B cell (primary cell): ENCODE data around the gene HDLBP. TPM values are rescaled to one million over a fixed set of nuclear protein-coding genes. Genes with fewer than 3 reads are reported as not detected.

ENCODE experiments used
- ATAC-seq: fragments of 200-7000 bp; cut with Tn5 transposase; one replicate; pipeline ENCODE4 v1.10.0; 2021; ENCODE audit warnings: low read depth, mild to moderate bottlenecking, moderate number of reproducible peaks, moderate library complexity
- CTCF ChIA-PET: fragments of 350-600 bp; sonication (Branson Sonifier 250); formaldehyde crosslinking; loops from one replicate; lab custom pipeline; 2021; ENCODE audit warnings: antibody characterized with exemption, inconsistent platforms; lab: Charles Lee
- POLR2A ChIA-PET: fragments of 350-600 bp; sonication (Branson Sonifier 250); formaldehyde crosslinking; loops from one replicate; lab custom pipeline; 2021; ENCODE audit warnings: antibody characterized with exemption; lab: Charles Lee
- DNase-seq: peaks from one replicate; pipeline ENCODE4 v3.0.0; 2013
- H2AFZ ChIP-seq: 2 replicates; pipeline ENCODE4 v1.6.1; 2012; ENCODE audit warnings: mild to moderate bottlenecking, low read depth, low read length; ENCODE audit not compliant: insufficient read depth, poor library complexity, severe bottlenecking
- H3K27ac ChIP-seq, 2 donors: 1 replicate in 1 of 2; 2 replicates in 1 of 2; pipeline ENCODE4 v1.5.1; 2012 to 2013; ENCODE audit warnings: low read length in 2 of 2, mild to moderate bottlenecking in 2 of 2, moderate library complexity in 1 of 2
- H3K27me3 ChIP-seq, 4 experiments: fragments of 200-600 bp in 1 of 4; sonication (generic) in 1 of 4; replicated peaks in 1 of 4; 1 replicate in 2 of 4; 2 replicates in 2 of 4; pipeline versions ENCODE4 v1.6.1 to v1.7.0; 2013 to 2016; ENCODE audit warnings: low read length in 3 of 4, mild to moderate bottlenecking in 2 of 4, mixed read lengths in 1 of 4, moderate library complexity in 1 of 4; ENCODE audit not compliant: insufficient read depth in 4 of 4, control insufficient read depth in 3 of 4; ENCODE audit errors: control extremely low read depth in 1 of 4
- H3K36me3 ChIP-seq, 2 experiments: replicated peaks in 1 of 2; 1 replicate in 1 of 2; 2 replicates in 1 of 2; pipeline versions ENCODE4 v1.6.1 to v1.7.1; 2013; ENCODE audit warnings: low read length in 1 of 2; ENCODE audit not compliant: insufficient read depth in 2 of 2, control insufficient read depth in 1 of 2; ENCODE audit errors: control extremely low read depth in 1 of 2, extremely low read depth in 1 of 2
- H3K4me1 ChIP-seq, 2 donors: fragments of 200-600 bp in 1 of 2; sonication (generic) in 1 of 2; 1 replicate in 1 of 2; 2 replicates in 1 of 2; pipeline versions ENCODE4 v1.5.1 to v1.6.1; 2013 to 2017; ENCODE audit warnings: low read length in 2 of 2; ENCODE audit not compliant: control insufficient read depth in 2 of 2, insufficient read depth in 2 of 2
- H3K4me2 ChIP-seq: replicated peaks from 2 replicates; pipeline ENCODE3; 2012; ENCODE audit warnings: mild to moderate bottlenecking, low read depth, low read length; ENCODE audit not compliant: poor library complexity, severe bottlenecking
- H3K4me3 ChIP-seq, 5 experiments: fragments of 200-600 bp in 1 of 5; sonication (generic) in 1 of 5; 1 replicate in 3 of 5; 2 replicates in 2 of 5; pipeline versions ENCODE4 v1.5.1 to v1.7.0; 2011 to 2016; ENCODE audit warnings: low read length in 4 of 5, mild to moderate bottlenecking in 4 of 5, low read depth in 2 of 5, control low read depth in 1 of 5, moderate library complexity in 1 of 5; ENCODE audit not compliant: insufficient read depth in 1 of 5; ENCODE audit errors: control extremely low read depth in 1 of 5, extremely low read depth in 1 of 5
- H3K79me2 ChIP-seq: fragments of 200-600 bp; sonication (generic); one replicate; pipeline ENCODE4 v1.6.0; 2016; ENCODE audit warnings: low read length; ENCODE audit not compliant: control insufficient read depth, insufficient read depth
- H3K9ac ChIP-seq: fragments of 200-600 bp; sonication (generic); 2 replicates; pipeline ENCODE4 v1.6.1; 2017; ENCODE audit warnings: mild to moderate bottlenecking, low read length, moderate library complexity
- H3K9me3 ChIP-seq, 3 donors: one replicate each; pipeline versions ENCODE4 v1.6.1 to v1.7.1; 2013; ENCODE audit warnings: low read length in 2 of 3; ENCODE audit not compliant: control insufficient read depth in 2 of 3, insufficient read depth in 1 of 3; ENCODE audit errors: control extremely low read depth in 1 of 3
- H4K20me1 ChIP-seq: 2 replicates; pipeline ENCODE4 v1.6.0; 2012; ENCODE audit warnings: mild to moderate bottlenecking, low read length; ENCODE audit not compliant: insufficient read depth, control insufficient read depth, poor library complexity, severe bottlenecking
- H3K27ac Mint-ChIP-seq: one replicate; pipeline ENCODE4 v1.8.0; 2021; ENCODE audit warnings: mixed read lengths
- H3K27me3 Mint-ChIP-seq: one replicate; pipeline ENCODE4 v1.8.0; 2021; ENCODE audit warnings: mixed read lengths
- H3K4me1 Mint-ChIP-seq: one replicate; pipeline ENCODE4 v1.8.0; 2021; ENCODE audit warnings: mixed read lengths
- H3K4me3 Mint-ChIP-seq: one replicate; pipeline ENCODE4 v1.8.0; 2021; ENCODE audit warnings: mixed read lengths
- H3K9me3 Mint-ChIP-seq: one replicate; pipeline ENCODE4 v1.8.0; 2022; ENCODE audit warnings: mixed read lengths; ENCODE audit not compliant: insufficient read depth
- EZH2 ChIP-seq: IDR thresholded peaks from 2 replicates; pipeline ENCODE4 v1.6.1; 2012; ENCODE audit warnings: borderline replicate concordance, low read depth, mild to moderate bottlenecking, moderate library complexity, low read length; ENCODE audit not compliant: insufficient read depth, poor library complexity, severe bottlenecking
- WGBS: methylation state at CpG from one replicate; pipeline ENCODE4 v1.1.5; 2013; ENCODE audit warnings: missing lambda C conversion rate; ENCODE audit not compliant: insufficient coverage; 5-methylcytosine and 5-hydroxymethylcytosine counted together
- intact Hi-C: fragments of 100-400 bp; cut with micrococcal nuclease; formaldehyde crosslinking; loops from one replicate; pipeline ENCODE4 v1.10.0; 2022
- polyA plus RNA-seq: library from polyadenylated mRNA; depleted of rRNA; stranded (reverse); fragments of >200 nt; gene quantifications from 2 replicates; pipeline ENCODE4 v1.2.3, GENCODE V29; 2012
- total RNA-seq, 2 donors: library from RNA; stranded (reverse); fragments of 120-200 nt in 1 of 2; gene quantifications; 1 replicate in 1 of 2; 2 replicates in 1 of 2; pipeline versions ENCODE4 v1.2.3 to v1.2.4, GENCODE V29; 2013 to 2022
- TF ChIP-seq, protein P1 (sequence below): fragments of 200-600 bp; IDR thresholded peaks from one replicate; pipeline ENCODE4 v1.8.0; 2022; ENCODE audit warnings: antibody characterized with exemption, mild to moderate bottlenecking

HDLBP gene
- total and polyA plus RNA-seq, 2 donors (not counting 1 experiment from before 2014, with no cell fraction given): 55.1 to 127 TPM

DNA sequence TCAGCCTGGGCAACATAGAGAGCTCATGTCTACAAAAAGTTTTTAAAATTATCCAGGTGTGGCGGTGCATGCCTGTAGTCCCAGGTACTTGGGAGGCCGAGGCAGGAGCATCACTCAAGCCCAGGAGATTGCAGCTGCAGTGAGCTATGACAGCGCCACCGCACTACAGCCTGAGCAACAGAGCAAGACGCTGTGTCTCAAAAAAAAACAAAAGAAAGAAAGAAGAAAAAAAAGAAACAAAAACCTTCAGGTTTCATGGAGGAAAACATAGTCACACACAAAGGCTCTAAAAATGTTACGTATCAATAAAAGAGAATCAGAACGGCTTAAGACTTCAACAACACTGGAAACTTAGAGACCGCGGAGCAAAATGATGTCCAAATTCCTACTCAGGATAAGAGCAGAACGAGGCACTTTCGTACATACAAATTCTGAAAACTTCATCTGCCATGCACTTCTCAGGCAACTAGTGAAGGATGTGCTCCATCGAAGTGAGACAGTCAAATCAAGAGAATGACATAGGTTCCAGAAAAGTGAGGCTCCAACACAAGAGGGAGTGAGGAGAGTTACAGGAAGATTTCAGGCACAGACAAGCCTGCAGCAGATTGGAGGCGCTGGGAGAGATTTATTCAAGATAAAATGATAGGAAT, 4.4 kb downstream of the HDLBP start:
- peak overlapping the region; percentile 68 for H3K4me3 Mint-ChIP-seq
- Histone ChIP-seq H4K20me1 (peaks cover 47% of the 10 kb centered on the region), H3K27me3 (no peaks in the 10 kb centered on the region), H3K4me2 (peak overlapping the region; percentile 50), H3K79me2 (peaks cover 79% of the 10 kb centered on the region), H3K27ac (peak overlapping the region in 1 of 2 donors; percentile 79), H2AFZ (no peak overlapping the region), H3K9me3 (no peaks in the 10 kb centered on the region), H3K9ac (no peak overlapping the region), H3K36me3 (no peaks in the 10 kb centered on the region), H3K4me3 (peak overlapping the region in 1 of 5 experiments; percentile 12), H3K4me1 (peaks cover 37 to 40% of the 10 kb centered on the region in 2 donors)
- POLR2A ChIA-PET: interaction anchor here (1.1 kb wide), 1 partner anchor 25 kb away, joined by 3 read pairs; no protein-coding TSS in a partner anchor
- peak overlapping the region; percentile 68 for H3K27ac Mint-ChIP-seq
- no peaks in the 10 kb centered on the region for H3K9me3 Mint-ChIP-seq
- CTCF ChIA-PET: interaction anchor here (0.6 kb wide), 1 partner anchor 202 kb away, joined by 4 read pairs; no protein-coding TSS in a partner anchor
- peak; percentile 46 for DNase-seq
- no peaks in the 10 kb centered on the region for H3K27me3 Mint-ChIP-seq
- H3K4me1 Mint-ChIP-seq: peaks cover 63% of the 10 kb centered on the region
- no peak for ATAC-seq
- WGBS: 47% methylated on average over 9 of the region's 13 CpGs
- intact Hi-C loops: no loop called here
- TF ChIP-seq, protein P1, sequence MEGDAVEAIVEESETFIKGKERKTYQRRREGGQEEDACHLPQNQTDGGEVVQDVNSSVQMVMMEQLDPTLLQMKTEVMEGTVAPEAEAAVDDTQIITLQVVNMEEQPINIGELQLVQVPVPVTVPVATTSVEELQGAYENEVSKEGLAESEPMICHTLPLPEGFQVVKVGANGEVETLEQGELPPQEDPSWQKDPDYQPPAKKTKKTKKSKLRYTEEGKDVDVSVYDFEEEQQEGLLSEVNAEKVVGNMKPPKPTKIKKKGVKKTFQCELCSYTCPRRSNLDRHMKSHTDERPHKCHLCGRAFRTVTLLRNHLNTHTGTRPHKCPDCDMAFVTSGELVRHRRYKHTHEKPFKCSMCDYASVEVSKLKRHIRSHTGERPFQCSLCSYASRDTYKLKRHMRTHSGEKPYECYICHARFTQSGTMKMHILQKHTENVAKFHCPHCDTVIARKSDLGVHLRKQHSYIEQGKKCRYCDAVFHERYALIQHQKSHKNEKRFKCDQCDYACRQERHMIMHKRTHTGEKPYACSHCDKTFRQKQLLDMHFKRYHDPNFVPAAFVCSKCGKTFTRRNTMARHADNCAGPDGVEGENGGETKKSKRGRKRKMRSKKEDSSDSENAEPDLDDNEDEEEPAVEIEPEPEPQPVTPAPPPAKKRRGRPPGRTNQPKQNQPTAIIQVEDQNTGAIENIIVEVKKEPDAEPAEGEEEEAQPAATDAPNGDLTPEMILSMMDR: no peak
- TF ChIP-seq EZH2: no peak

DNA sequence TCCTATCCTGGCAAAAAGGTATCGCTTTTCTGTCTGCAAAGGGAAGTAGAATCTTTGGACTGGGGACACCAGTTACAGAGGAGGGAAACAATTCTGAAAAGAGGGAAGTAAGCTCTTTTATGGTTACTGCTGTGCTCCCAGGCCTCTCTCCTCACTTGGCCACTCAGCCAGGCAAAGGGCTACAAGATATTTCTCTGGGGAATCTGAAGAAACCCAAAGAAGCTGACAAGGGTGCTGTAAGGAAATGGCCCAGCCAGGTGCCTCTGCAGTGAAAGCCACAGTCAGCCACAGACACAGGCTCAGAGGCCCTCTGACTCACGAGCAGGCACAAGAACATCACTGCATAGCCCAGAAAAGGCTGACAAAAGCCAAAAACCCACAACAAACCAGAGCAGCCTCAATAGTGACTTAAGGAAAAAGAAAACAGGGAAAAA, 5.8 kb downstream of the HDLBP start:
- H3K36me3 ChIP-seq: no peaks in the 10 kb centered on the region
- peaks cover 88% of the 10 kb centered on the region for H3K79me2 ChIP-seq
- peak; percentile 77 for ATAC-seq
- Mint-ChIP-seq H3K4me3 (peak overlapping the region; percentile 77), H3K27ac (peak overlapping the region; percentile 86), H3K9me3 (no peaks in the 10 kb centered on the region), H3K27me3 (no peaks in the 10 kb centered on the region), H3K4me1 (peaks cover 74% of the 10 kb centered on the region)
- intact Hi-C loops: no loop called here
- no peaks in the 10 kb centered on the region for H3K9me3 ChIP-seq
- H3K4me3 ChIP-seq: no peak overlapping the region
- peak overlapping the region; percentile 60 for H3K4me2 ChIP-seq
- 0% methylated on average over 1 of the region's 2 CpGs for WGBS
- peak overlapping the region; percentile 26 to 79 for H3K27ac ChIP-seq
- no peak overlapping the region for H2AFZ ChIP-seq
- H3K9ac ChIP-seq: no peak overlapping the region
- TF ChIP-seq, protein P1: no peak
- TF ChIP-seq EZH2: no peak
- peaks cover 50% of the 10 kb centered on the region in 2 donors for H3K4me1 ChIP-seq
- POLR2A ChIA-PET: no interaction called here
- H3K27me3 ChIP-seq: no peaks in the 10 kb centered on the region
- H4K20me1 ChIP-seq: peaks cover 56% of the 10 kb centered on the region
- peak; percentile 78 for DNase-seq
- CTCF ChIA-PET: no interaction called here
